HG02943 (cell line): ENCODE results near the gene TMEM120B.

Source experiments
- ATAC-seq: cut with Tn5 transposase; IDR thresholded peaks from one replicate; pipeline ENCODE4 v1.9.1; 2021; ENCODE audit warnings: mild to moderate bottlenecking, low read depth, moderate library complexity; ENCODE audit not compliant: unreplicated experiment

Gene TMEM120B

GRCh38 chr12:121829250-121829918 lies 116.8 kb downstream of the TMEM120B start:
- ATAC-seq = no peak

GRCh38 chr12:121830134-121830533 lies 117.6 kb downstream of the TMEM120B start:
- no peak for ATAC-seq

- no peak for ATAC-seq
Measured at GRCh38 chr12:121830588-121831265, 118.2 kb downstream of the TMEM120B start.
